Brain microvascular endothelial cell (primary cell): ENCODE measurements around the gene UPF2.

Experiments used
- DNase-seq: peaks from one replicate; pipeline ENCODE4 v3.0.0-alpha.2; 2020
- H3K27ac ChIP-seq: fragments of 250-450 bp; sonication (Bioruptor Pico); 2 replicates; pipeline ENCODE4 v1.5.1; 2020; ENCODE audit warnings: mild to moderate bottlenecking, moderate library complexity
- H3K27me3 ChIP-seq: fragments of 250-450 bp; sonication (Bioruptor Pico); replicated peaks from 2 replicates; pipeline ENCODE4 v1.5.1; 2020; ENCODE audit warnings: mild to moderate bottlenecking
- H3K36me3 ChIP-seq: fragments of 250-450 bp; sonication (Bioruptor Pico); replicated peaks from 2 replicates; pipeline ENCODE4 v1.5.1; 2020; ENCODE audit warnings: mild to moderate bottlenecking
- H3K4me3 ChIP-seq: 2 replicates; pipeline ENCODE4 v1.5.1; 2011; ENCODE audit warnings: low read depth, mild to moderate bottlenecking, control low read depth, low read length, moderate library complexity
- in situ Hi-C: cut with HindIII; loops from 2 replicates; pipeline ENCODE4 v1.10.0; 2017; ENCODE audit warnings: low sequenced_read_pairs, low pct_ligation_motif_present
- TF ChIP-seq, protein P1 (sequence below): IDR thresholded peaks from 2 replicates; pipeline ENCODE4 v1.5.1; 2011; ENCODE audit warnings: low read depth, mild to moderate bottlenecking, moderate library complexity, low read length, control low read depth, inconsistent platforms; ENCODE audit errors: missing control alignments

Gene UPF2

DNA sequence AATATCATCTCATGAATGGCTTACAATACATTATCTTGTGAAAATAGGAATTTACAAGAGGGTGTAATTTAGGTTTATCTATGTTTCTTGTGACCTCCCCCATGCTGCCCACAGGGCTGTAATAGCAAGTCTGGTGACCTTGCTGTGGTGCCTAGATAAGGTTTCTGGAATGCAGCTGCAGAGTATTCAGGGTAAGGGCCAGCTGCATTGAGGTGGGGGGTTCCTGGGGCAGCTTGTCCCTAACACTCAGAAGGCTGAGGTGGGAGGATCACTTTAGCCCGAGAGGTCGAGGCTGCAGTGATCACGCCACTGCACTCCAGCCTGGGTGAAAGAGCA lies 20.8 kb upstream of the UPF2 start:
- H3K27me3 ChIP-seq = no peaks in the 10 kb centered on the region
- H3K27ac ChIP-seq = no peak overlapping the region
- TF ChIP-seq, protein P1, sequence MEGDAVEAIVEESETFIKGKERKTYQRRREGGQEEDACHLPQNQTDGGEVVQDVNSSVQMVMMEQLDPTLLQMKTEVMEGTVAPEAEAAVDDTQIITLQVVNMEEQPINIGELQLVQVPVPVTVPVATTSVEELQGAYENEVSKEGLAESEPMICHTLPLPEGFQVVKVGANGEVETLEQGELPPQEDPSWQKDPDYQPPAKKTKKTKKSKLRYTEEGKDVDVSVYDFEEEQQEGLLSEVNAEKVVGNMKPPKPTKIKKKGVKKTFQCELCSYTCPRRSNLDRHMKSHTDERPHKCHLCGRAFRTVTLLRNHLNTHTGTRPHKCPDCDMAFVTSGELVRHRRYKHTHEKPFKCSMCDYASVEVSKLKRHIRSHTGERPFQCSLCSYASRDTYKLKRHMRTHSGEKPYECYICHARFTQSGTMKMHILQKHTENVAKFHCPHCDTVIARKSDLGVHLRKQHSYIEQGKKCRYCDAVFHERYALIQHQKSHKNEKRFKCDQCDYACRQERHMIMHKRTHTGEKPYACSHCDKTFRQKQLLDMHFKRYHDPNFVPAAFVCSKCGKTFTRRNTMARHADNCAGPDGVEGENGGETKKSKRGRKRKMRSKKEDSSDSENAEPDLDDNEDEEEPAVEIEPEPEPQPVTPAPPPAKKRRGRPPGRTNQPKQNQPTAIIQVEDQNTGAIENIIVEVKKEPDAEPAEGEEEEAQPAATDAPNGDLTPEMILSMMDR = no peak
- no peak overlapping the region for H3K4me3 ChIP-seq
- H3K36me3 ChIP-seq = no peaks in the 10 kb centered on the region
- DNase-seq = no peak
- in situ Hi-C loops = no loop called here

DNA sequence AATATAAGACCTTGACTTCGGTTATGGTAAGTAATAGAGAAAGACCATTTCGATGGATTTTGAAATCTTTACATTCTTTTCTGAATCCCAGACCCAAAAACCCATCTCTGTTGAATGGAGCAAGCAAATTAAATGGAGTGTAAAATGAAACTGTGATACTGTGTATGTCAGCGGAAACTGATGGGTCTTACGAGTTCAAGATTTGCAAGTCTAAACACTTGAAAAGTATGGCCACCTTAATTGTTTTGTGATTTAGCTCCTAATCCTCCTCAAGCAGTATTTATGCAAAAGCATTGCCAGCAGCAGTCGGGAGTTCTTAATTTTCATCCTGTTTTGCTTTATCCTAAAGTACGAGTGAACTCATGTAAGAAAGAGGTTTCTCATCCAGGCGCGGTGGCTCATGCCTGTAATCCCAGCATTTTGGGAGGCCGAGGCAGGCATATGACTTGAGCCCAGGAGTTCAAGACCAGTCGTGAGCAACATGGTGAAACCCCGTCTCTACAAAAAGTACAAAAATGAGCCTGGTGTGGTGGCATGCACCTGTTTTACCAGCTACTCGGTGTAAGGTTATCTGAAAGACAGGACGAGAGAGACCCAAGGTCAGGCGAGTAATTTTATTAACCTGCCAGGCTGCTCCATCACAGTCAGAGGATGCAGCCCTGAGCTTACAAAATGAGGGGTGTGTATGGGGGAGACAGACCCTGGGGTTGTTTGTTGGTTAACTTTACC lies 20.3 kb upstream of the UPF2 start:
- H3K36me3 ChIP-seq = no peaks in the 10 kb centered on the region
- no peak overlapping the region for H3K4me3 ChIP-seq
- no peak overlapping the region for H3K27ac ChIP-seq
- no peaks in the 10 kb centered on the region for H3K27me3 ChIP-seq
- DNase-seq = no peak
- TF ChIP-seq, protein P1 = no peak
- in situ Hi-C loops = no loop called here

DNA sequence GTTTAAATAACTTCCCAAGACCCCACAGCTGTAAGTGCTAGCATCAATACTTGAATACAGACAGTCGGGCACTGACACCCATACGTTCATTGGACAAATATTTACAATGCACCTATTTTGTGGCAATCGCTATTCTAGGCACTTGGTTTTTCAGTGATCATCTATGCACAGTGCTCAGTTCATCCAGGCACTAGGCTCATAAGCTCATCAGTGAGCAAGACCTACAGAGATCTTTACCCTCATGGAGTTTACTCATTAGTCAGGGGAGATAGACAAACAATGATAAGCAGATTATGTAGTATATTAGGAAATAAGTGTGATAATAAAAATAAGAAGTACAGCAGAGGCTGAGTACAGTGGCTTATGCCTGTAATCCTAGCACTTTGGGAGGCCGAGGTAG lies 18.5 kb upstream of the UPF2 start:
- Histone ChIP-seq H3K4me3 (no peak overlapping the region), H3K27me3 (no peaks in the 10 kb centered on the region), H3K36me3 (no peaks in the 10 kb centered on the region), H3K27ac (no peak overlapping the region)
- no peak for DNase-seq
- TF ChIP-seq, protein P1 = no peak
- in situ Hi-C loops = no loop called here

DNA sequence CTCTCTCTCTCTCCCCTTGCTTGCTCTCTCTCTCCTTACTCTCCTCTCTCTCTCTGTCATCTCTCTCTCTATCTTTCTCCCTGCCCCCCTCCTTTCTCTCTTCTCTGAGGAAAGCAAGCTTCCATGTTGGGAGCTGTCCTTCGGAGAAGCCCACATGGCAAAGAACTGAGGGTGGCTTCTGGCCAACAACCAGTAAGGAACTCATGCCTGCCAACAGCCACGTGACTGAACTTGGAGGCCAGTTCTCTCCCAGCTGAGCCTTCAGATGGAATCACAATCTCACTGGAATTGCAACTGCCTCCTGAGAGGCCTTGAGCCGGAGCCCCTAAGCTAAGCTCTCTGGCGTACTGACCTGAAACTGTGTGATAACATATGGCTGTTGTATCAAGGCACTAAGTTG lies 14.1 kb upstream of the UPF2 start:
- Histone ChIP-seq H3K27ac (no peak overlapping the region), H3K36me3 (no peaks in the 10 kb centered on the region), H3K4me3 (no peak overlapping the region), H3K27me3 (no peaks in the 10 kb centered on the region)
- DNase-seq = no peak
- TF ChIP-seq, protein P1 = no peak
- in situ Hi-C loops = no loop called here

DNA sequence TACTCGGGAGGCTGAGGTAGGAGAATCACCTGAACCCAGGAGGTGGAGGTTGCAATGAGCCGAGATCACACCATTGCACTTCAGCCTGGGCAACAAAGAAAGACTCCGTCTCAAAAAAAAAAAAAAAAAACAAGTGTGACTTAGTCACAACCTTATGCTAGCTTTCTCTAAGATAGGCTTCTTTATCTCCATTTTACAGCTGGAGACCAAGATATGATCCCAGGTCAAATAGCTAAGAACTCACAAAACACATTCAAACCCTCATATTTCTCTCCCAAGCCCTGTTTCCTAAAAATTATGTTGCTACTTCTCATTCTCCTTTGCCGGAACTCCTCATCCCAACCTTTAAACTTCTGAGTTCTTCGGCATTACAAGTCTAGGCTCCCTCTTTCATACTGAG lies 13.1 kb upstream of the UPF2 start:
- in situ Hi-C loops = no loop called here
- TF ChIP-seq, protein P1 = no peak
- no peak overlapping the region for H3K4me3 ChIP-seq

DNA sequence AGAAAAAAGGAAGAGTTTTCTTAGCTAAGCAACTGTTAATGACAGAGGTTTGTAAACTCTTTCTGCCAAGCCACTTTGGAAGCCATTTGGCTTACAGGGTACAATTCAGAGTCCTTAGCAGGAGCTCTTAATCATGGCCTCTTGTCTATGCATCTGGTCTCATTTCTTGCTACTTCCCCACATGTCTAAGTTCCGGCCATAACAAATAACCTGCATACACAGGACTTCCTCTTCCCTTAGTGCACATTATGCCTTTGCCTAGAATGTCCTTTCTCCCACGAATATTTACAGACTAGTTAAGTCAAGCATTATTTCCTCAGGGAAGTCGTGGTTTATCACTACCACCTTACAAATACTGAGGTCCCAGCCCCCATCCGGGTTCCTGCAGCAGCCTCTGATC lies 8.6 kb upstream of the UPF2 start:
- Histone ChIP-seq H3K4me3 (no peak overlapping the region), H3K36me3 (no peaks in the 10 kb centered on the region), H3K27me3 (no peaks in the 10 kb centered on the region), H3K27ac (no peak overlapping the region)
- in situ Hi-C loops = no loop called here
- TF ChIP-seq, protein P1 = no peak
- no peak for DNase-seq

More for the DNA sequence above, 13.1 kb upstream of the UPF2 start:
- Histone ChIP-seq H3K36me3 (no peaks in the 10 kb centered on the region), H3K27me3 (no peaks in the 10 kb centered on the region), H3K27ac (no peak overlapping the region)
- no peak for DNase-seq
